Tibial nerve (tissue), 3 donors: ENCODE measurements around the gene MBP.

Source experiments
- POLR2A ChIP-seq, 2 donors: fragments of 450-650 bp; IDR thresholded peaks; one replicate each; pipeline ENCODE4 v1.6.1; 2017; ENCODE audit warnings: antibody characterized with exemption in 2 of 2, mild to moderate bottlenecking in 2 of 2, moderate library complexity in 2 of 2
- TF ChIP-seq, protein P1 (sequence below), 5 experiments: fragments of 200-600 bp in 3 of 5; fragments of 450-650 bp in 2 of 5; sonication (generic) in 3 of 5; IDR thresholded peaks; one replicate each; pipeline ENCODE4 v1.5.1; 2016 to 2019; ENCODE audit warnings: antibody characterized with exemption in 5 of 5, mild to moderate bottlenecking in 3 of 5, moderate library complexity in 2 of 5

DNA sequence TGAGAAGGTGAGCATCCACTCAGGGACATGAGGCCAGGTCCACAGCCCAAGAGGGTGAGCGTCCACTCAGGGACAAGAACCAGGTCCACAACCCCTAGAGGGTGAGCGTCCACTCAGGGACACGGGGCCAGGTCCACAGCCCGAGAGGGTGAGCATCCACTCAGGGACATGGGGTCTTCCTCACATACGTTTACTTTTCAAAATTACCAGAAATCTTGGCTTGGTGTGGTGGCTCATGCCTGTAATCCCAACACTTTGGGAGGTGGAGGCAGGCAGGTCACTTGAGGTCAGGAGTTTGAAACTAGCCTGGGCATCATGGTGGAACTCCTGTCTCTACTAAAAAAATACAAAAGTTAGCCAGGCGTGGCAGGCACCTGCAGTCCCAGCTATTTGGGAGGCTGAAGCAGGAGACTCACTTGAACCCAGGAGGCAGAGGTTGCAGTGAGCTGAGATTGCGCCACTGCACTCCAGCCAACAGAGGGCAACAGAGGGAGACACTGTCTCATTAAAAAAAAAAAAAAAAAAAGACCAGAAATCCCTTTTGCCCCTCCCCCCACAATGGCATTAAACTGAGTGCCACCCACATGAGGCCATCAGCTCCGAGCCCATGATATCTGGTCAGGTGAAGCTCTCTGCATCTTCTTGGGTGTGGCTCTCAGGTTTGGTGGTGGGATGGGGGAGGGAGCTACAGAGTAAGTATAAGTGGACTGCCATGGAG, 9.0 kb upstream of the MBP start:
- TF ChIP-seq POLR2A (IDR thresholded peaks at IDR 0.05) = no peak
- TF ChIP-seq, protein P1, sequence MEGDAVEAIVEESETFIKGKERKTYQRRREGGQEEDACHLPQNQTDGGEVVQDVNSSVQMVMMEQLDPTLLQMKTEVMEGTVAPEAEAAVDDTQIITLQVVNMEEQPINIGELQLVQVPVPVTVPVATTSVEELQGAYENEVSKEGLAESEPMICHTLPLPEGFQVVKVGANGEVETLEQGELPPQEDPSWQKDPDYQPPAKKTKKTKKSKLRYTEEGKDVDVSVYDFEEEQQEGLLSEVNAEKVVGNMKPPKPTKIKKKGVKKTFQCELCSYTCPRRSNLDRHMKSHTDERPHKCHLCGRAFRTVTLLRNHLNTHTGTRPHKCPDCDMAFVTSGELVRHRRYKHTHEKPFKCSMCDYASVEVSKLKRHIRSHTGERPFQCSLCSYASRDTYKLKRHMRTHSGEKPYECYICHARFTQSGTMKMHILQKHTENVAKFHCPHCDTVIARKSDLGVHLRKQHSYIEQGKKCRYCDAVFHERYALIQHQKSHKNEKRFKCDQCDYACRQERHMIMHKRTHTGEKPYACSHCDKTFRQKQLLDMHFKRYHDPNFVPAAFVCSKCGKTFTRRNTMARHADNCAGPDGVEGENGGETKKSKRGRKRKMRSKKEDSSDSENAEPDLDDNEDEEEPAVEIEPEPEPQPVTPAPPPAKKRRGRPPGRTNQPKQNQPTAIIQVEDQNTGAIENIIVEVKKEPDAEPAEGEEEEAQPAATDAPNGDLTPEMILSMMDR (IDR thresholded peaks at IDR 0.05) = no peak
